HepG2 (cell line): ENCODE results near the gene DDR1. TPM values are rescaled to one million over a fixed set of nuclear protein-coding genes. Genes with fewer than 3 reads are reported as not detected.

Experiments
- ATAC-seq: fragments of 200-7000 bp; cut with Tn5 transposase; 3 replicates; pipeline ENCODE4 v1.9.1; 2020; ENCODE audit warnings: mild to moderate bottlenecking, moderate library complexity
- BruUV-seq: library from RNA; stranded (reverse); fragments of 400-500 nt; replicated peaks from 2 replicates; lab custom pipeline; 2021; lab: Mats Ljungman, UMichigan
- CTCF ChIA-PET: fragments of 300-600 bp; formaldehyde crosslinking; extraction: SDS; loops from one replicate; lab custom pipeline; 2021; ENCODE audit warnings: low total read pairs, inconsistent platforms, low intra/inter-chr PET ratio; lab: Yijun Ruan, JAX
- POLR2A ChIA-PET: fragments of 350-600 bp; sonication (Branson Sonifier 250); formaldehyde crosslinking; loops from one replicate; lab custom pipeline; 2020; ENCODE audit warnings: antibody characterized with exemption, inconsistent platforms; lab: Yijun Ruan, JAX
- DNase-seq: peaks from one replicate; pipeline ENCODE4 v3.0.0-alpha.2; 2015; ENCODE audit warnings: low spot score
- FAIRE-seq: peaks from 3 replicates; lab custom pipeline; 2011; peaks lifted over from hg19 to GRCh38; lab: Jason Lieb, UNC
- H2AFZ ChIP-seq: one replicate; pipeline ENCODE4 v1.6.1; 2011; ENCODE audit warnings: low read length, inconsistent platforms
- H3K27ac ChIP-seq: fragments of 300-600 bp; 3 replicates; pipeline ENCODE4 v1.8.0; 2011; ENCODE audit warnings: mixed run types, mild to moderate bottlenecking, mixed read lengths, low read length, inconsistent platforms; ENCODE audit not compliant: insufficient read depth; ENCODE audit errors: extremely low read length
- H3K27me3 ChIP-seq, 2 experiments: fragments of 200-600 bp in 1 of 2; 2 replicates in 1 of 2; 3 replicates in 1 of 2; pipeline versions ENCODE4 v1.6.0 to v1.8.0; 2011; ENCODE audit warnings: low read length in 2 of 2, mild to moderate bottlenecking in 2 of 2, moderate library complexity in 2 of 2, inconsistent platforms in 1 of 2; ENCODE audit not compliant: insufficient read depth in 2 of 2, control insufficient read depth in 1 of 2
- H3K36me3 ChIP-seq, 2 experiments: fragments of 200-600 bp in 1 of 2; replicated peaks in 1 of 2; 2 replicates in 1 of 2; 3 replicates in 1 of 2; pipeline versions ENCODE4 v1.5.1 to v1.8.0; 2011; ENCODE audit warnings: low read length in 2 of 2, inconsistent platforms in 1 of 2; ENCODE audit not compliant: insufficient read depth in 2 of 2, control insufficient read depth in 1 of 2
- H3K4me1 ChIP-seq: 2 replicates; pipeline ENCODE4 v1.5.1; 2012; ENCODE audit warnings: low read length, inconsistent platforms; ENCODE audit not compliant: insufficient read depth
- H3K4me2 ChIP-seq: 2 replicates; pipeline ENCODE4 v1.6.0; 2011; ENCODE audit warnings: low read depth, low read length, inconsistent platforms
- H3K4me3 ChIP-seq, 3 experiments: fragments of 200-600 bp in 1 of 3; sonication (generic), shearing (Covaris generic) in 1 of 3; replicated peaks in 1 of 3; 2 replicates each; pipeline ENCODE4 v1.5.1; 2011 to 2016; ENCODE audit warnings: low read length in 3 of 3, inconsistent platforms in 2 of 3, low read depth in 2 of 3, mild to moderate bottlenecking in 2 of 3, control low read depth in 1 of 3, mixed read lengths in 1 of 3; ENCODE audit not compliant: insufficient read depth in 1 of 3
- H3K79me2 ChIP-seq: one replicate; pipeline ENCODE4 v1.6.1; 2011; ENCODE audit warnings: low read length, inconsistent platforms; ENCODE audit not compliant: insufficient read depth
- H3K9ac ChIP-seq: 2 replicates; pipeline ENCODE4 v1.6.0; 2011; ENCODE audit warnings: mild to moderate bottlenecking, low read depth, low read length, inconsistent platforms; ENCODE audit not compliant: insufficient read depth
- H3K9me3 ChIP-seq: 2 replicates; pipeline ENCODE4 v1.5.1; 2012; ENCODE audit warnings: mild to moderate bottlenecking, low read length
- H4K20me1 ChIP-seq: 2 replicates; pipeline ENCODE4 v1.6.0; 2011; ENCODE audit warnings: inconsistent platforms, mild to moderate bottlenecking, low read length, moderate library complexity; ENCODE audit not compliant: insufficient read depth
- GABPA ChIP-seq, 2 experiments: IDR thresholded peaks; 2 replicates each; pipeline ENCODE4 v1.6.1; 2011 to 2016; ENCODE audit warnings: low read depth in 2 of 2, low read length in 1 of 2, missing biosample characterization in 1 of 2, missing genetic modification characterization in 1 of 2
- ZNF333 ChIP-seq: sonication (generic); formaldehyde crosslinking; IDR thresholded peaks from 2 replicates; pipeline ENCODE4 v1.4.0; 2020; ENCODE audit warnings: mild to moderate bottlenecking, missing genetic modification reagents, borderline replicate concordance
- ZNF687 ChIP-seq: sonication (generic); formaldehyde crosslinking; IDR thresholded peaks from 2 replicates; pipeline ENCODE4 v1.5.1; 2020; ENCODE audit warnings: mild to moderate bottlenecking, missing genetic modification reagents, moderate library complexity
- ZNF775 ChIP-seq: sonication (generic); formaldehyde crosslinking; IDR thresholded peaks from 2 replicates; pipeline ENCODE4 v1.4.0; 2020; ENCODE audit warnings: missing genetic modification reagents, mild to moderate bottlenecking, moderate library complexity, borderline replicate concordance
- WGBS: methylation state at CpG from one replicate; pipeline ENCODE4 v1.1.6; 2017; ENCODE audit warnings: low lambda C conversion rate; 5-methylcytosine and 5-hydroxymethylcytosine counted together
- in situ Hi-C: cut with HindIII; loops from 2 replicates; pipeline ENCODE4 v1.10.0; 2017; ENCODE audit warnings: low pct_unique_long_range_greater_than_20kb; ENCODE audit not compliant: extremely low pct_ligation_motif_present
- intact Hi-C: fragments of 100-400 bp; cut with micrococcal nuclease; formaldehyde crosslinking; loops from one replicate; pipeline ENCODE4 v1.10.0; 2022; ENCODE audit not compliant: unreplicated experiment
- polyA plus RNA-seq, 8 experiments: library from polyadenylated mRNA; depleted of rRNA in 3 of 8; stranded (reverse) in 7 of 8; unstranded in 1 of 8; fragments of >200 nt; fragmentation: Illumina TruSeq in 4 of 8; extraction: Trizol in 4 of 8; gene quantifications; 2 replicates each; pipeline versions ENCODE4 v1.2.1 to v1.2.3, GENCODE V29; 2011 to 2016; ENCODE audit warnings: low read depth in 4 of 8, missing spikeins in 1 of 8, mixed read lengths in 1 of 8; ENCODE audit not compliant: insufficient read depth in 1 of 8
- total RNA-seq, 5 experiments: library from RNA; depleted of rRNA; stranded (reverse); fragments of >200 nt; fragmentation: Illumina TruSeq; extraction: Trizol; gene quantifications; 2 replicates each; pipeline ENCODE4 v1.2.3, GENCODE V29; 2016; ENCODE audit warnings: low read depth in 1 of 5
- TF ChIP-seq, protein P1 (sequence below): sonication (generic); formaldehyde crosslinking; IDR thresholded peaks from 2 replicates; pipeline ENCODE4 v1.4.0; 2020; ENCODE audit warnings: missing genetic modification reagents, borderline replicate concordance

Gene DDR1
- total and polyA plus RNA-seq, 2 of the 13 experiments (the other 11 are each of a cell fraction or from before 2014, with no cell fraction given) = 16.7 to 20.2 TPM

DNA sequence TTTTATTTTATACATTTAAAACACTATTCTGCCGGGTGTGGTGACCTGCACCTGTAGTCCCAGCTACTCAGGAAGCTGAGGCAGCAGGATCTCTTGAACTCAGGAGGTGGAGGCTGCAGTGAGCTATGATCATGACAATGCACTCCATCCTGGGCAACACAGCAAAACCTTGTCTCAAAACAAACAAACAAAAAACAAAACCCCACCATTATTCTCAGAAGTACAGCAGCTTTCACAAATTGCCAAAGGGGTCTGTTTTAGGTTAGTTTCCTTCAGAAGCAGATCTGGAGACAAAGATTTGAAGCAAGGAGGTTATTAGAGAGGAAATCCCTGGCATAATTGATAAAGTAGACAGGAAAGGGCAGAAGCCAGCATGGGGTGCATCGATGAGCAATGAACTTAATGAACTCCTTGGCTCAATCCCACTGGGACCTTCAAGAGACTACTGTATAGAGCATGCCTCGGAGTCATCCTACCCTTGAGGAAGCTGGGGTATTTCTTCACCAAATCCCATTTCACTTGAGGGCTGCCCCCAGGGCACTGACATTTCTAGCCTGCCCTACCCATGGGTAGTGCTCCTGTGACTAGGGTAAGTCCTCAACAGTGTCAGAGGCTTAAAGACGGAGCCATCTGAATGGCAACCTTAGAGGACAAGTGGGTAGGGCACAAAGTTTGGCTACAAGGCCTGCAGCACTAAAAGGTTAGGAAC is 43.2 kb upstream of the DDR1 start:
- Histone ChIP-seq H3K9ac (no peak overlapping the region), H2AFZ (no peak overlapping the region), H3K79me2 (no peaks in the 10 kb centered on the region), H3K4me3 (no peak overlapping the region), H3K4me1 (peaks cover 18% of the 10 kb centered on the region; the same call in 1 of the 2 replicates), H3K27ac (no peak overlapping the region), H3K36me3 (no peaks in the 10 kb centered on the region), H4K20me1 (no peaks in the 10 kb centered on the region), H3K9me3 (no peaks in the 10 kb centered on the region), H3K27me3 (peaks cover 0 to 26% of the 10 kb centered on the region in 2 experiments; a peak in 3 of 5 replicates), H3K4me2 (no peak overlapping the region; the same call in 1 of the 2 replicates)
- POLR2A ChIA-PET = no interaction called here
- 46% methylated on average over 4 of the region's 4 CpGs for WGBS
- BruUV-seq = no TSS peak
- no peak for TF ChIP-seq ZNF333 (CRISPR knock-in tag)
- TF ChIP-seq ZNF775 = no peak
- TF ChIP-seq GABPA (IDR thresholded peaks at IDR 0.05; ENCODE audit: low read depth, low read length) = no peak
- no peak for TF ChIP-seq GABPA (CRISPR knock-in tag; IDR thresholded peaks at IDR 0.05; ENCODE audit: low read depth)
- no peak for FAIRE-seq
- CTCF ChIA-PET = no interaction called here
- ATAC-seq = no peak
- DNase-seq = no peak
- in situ Hi-C loops (no loop called here), intact Hi-C loops (loop anchor here (5.0 kb wide), 1 partner anchor 36 kb away; no protein-coding TSS in a partner anchor)

GRCh38 chr6:30841644-30842504 is 42.4 kb upstream of the DDR1 start:
- POLR2A ChIA-PET = no interaction called here
- Histone ChIP-seq H3K4me3 (no peak overlapping the region), H3K4me1 (peaks cover 20% of the 10 kb centered on the region), H3K9ac (no peak overlapping the region), H3K27ac (no peak overlapping the region), H3K79me2 (no peaks in the 10 kb centered on the region), H3K4me2 (no peak overlapping the region), H3K36me3 (no peaks in the 10 kb centered on the region), H3K9me3 (no peaks in the 10 kb centered on the region), H3K27me3 (peaks cover 0 to 23% of the 10 kb centered on the region in 2 experiments; a peak in 3 of 5 replicates), H4K20me1 (no peaks in the 10 kb centered on the region), H2AFZ (no peak overlapping the region)
- intact Hi-C loops (loop anchor here (5.0 kb wide), 1 partner anchor 35 kb away; no protein-coding TSS in a partner anchor), in situ Hi-C loops (no loop called here)
- CTCF ChIA-PET = no interaction called here
- ATAC-seq (no peak), DNase-seq (no peak), FAIRE-seq (no peak)
- WGBS = 16% methylated on average over 6 of the region's 6 CpGs
- BruUV-seq = no TSS peak
- no peak for TF ChIP-seq ZNF687 (CRISPR knock-in tag)
- TF ChIP-seq, protein P1, sequence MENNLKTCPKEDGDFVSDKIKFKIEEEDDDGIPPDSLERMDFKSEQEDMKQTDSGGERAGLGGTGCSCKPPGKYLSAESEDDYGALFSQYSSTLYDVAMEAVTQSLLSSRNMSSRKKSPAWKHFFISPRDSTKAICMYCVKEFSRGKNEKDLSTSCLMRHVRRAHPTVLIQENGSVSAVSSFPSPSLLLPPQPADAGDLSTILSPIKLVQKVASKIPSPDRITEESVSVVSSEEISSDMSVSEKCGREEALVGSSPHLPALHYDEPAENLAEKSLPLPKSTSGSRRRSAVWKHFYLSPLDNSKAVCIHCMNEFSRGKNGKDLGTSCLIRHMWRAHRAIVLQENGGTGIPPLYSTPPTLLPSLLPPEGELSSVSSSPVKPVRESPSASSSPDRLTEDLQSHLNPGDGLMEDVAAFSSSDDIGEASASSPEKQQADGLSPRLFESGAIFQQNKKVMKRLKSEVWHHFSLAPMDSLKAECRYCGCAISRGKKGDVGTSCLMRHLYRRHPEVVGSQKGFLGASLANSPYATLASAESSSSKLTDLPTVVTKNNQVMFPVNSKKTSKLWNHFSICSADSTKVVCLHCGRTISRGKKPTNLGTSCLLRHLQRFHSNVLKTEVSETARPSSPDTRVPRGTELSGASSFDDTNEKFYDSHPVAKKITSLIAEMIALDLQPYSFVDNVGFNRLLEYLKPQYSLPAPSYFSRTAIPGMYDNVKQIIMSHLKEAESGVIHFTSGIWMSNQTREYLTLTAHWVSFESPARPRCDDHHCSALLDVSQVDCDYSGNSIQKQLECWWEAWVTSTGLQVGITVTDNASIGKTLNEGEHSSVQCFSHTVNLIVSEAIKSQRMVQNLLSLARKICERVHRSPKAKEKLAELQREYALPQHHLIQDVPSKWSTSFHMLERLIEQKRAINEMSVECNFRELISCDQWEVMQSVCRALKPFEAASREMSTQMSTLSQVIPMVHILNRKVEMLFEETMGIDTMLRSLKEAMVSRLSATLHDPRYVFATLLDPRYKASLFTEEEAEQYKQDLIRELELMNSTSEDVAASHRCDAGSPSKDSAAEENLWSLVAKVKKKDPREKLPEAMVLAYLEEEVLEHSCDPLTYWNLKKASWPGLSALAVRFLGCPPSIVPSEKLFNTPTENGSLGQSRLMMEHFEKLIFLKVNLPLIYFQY (CRISPR knock-in tag) = no peak
